Neural crest cell (in vitro differentiated cells): Measurements from ENCODE around the gene NECTIN3. TPM values are rescaled to one million over a fixed set of nuclear protein-coding genes. Genes with fewer than 3 reads are reported as not detected.

ENCODE experiments used
- DNase-seq: peaks from one replicate; pipeline ENCODE4 v3.0.0; 2021; ENCODE audit warnings: low read depth, mixed read lengths, low spot score
- H3K27ac Mint-ChIP-seq: one replicate; pipeline ENCODE4 v1.8.0; 2021; ENCODE audit warnings: mild to moderate bottlenecking, mixed read lengths; ENCODE audit not compliant: unreplicated experiment
- H3K27me3 Mint-ChIP-seq: 2 replicates; pipeline ENCODE4 v1.8.0; 2021; ENCODE audit warnings: low read depth, mild to moderate bottlenecking, mixed read lengths
- H3K36me3 Mint-ChIP-seq: 2 replicates; pipeline ENCODE4 v1.8.0; 2021; ENCODE audit warnings: low read depth, mild to moderate bottlenecking, mixed read lengths
- H3K4me1 Mint-ChIP-seq: 2 replicates; pipeline ENCODE4 v1.8.0; 2021; ENCODE audit warnings: mixed read lengths
- H3K4me3 Mint-ChIP-seq: one replicate; pipeline ENCODE4 v1.8.0; 2021; ENCODE audit warnings: mild to moderate bottlenecking, mixed read lengths
- H3K9me3 Mint-ChIP-seq: 2 replicates; pipeline ENCODE4 v1.8.0; 2021; ENCODE audit warnings: mixed read lengths
- total RNA-seq: library from RNA; stranded (reverse); gene quantifications from 2 replicates; pipeline ENCODE4 v1.2.1, GENCODE V29; 2021
- TF ChIP-seq, protein P1 (sequence below): fragments of 200-600 bp; sonication (generic); conservative IDR thresholded peaks from 2 replicates; pipeline ENCODE4 v1.5.0; 2021; ENCODE audit warnings: antibody characterized with exemption, mild to moderate bottlenecking

NECTIN3 gene
- total RNA-seq, 1 donor from 2014 or later: 40.9 TPM

DNA sequence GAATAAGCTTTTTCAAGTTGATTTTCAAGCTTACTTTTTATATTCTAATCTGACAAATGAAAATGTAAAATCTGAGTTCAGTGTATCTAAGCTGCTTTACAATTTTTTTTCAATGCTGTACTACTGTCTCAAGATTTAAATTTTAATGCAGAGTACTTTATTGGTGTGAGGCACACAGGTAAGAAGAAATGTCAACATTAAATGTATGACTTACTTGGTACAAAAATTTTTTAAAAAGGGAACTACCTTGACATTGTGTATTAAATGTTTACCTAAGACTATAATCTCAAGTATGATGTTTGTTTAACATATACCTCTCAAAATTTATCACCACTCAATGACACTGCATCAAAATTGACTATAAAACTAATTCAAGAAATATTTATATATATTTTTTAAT lies 62.7 kb downstream of the NECTIN3 start:
- Mint-ChIP-seq H3K27me3 (no peaks in the 10 kb centered on the region), H3K27ac (no peak overlapping the region), H3K4me1 (no peaks in the 10 kb centered on the region), H3K9me3 (no peaks in the 10 kb centered on the region), H3K4me3 (no peak overlapping the region), H3K36me3 (peaks cover 6% of the 10 kb centered on the region)
- TF ChIP-seq, protein P1, sequence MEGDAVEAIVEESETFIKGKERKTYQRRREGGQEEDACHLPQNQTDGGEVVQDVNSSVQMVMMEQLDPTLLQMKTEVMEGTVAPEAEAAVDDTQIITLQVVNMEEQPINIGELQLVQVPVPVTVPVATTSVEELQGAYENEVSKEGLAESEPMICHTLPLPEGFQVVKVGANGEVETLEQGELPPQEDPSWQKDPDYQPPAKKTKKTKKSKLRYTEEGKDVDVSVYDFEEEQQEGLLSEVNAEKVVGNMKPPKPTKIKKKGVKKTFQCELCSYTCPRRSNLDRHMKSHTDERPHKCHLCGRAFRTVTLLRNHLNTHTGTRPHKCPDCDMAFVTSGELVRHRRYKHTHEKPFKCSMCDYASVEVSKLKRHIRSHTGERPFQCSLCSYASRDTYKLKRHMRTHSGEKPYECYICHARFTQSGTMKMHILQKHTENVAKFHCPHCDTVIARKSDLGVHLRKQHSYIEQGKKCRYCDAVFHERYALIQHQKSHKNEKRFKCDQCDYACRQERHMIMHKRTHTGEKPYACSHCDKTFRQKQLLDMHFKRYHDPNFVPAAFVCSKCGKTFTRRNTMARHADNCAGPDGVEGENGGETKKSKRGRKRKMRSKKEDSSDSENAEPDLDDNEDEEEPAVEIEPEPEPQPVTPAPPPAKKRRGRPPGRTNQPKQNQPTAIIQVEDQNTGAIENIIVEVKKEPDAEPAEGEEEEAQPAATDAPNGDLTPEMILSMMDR: no peak
- no peak for DNase-seq

DNA sequence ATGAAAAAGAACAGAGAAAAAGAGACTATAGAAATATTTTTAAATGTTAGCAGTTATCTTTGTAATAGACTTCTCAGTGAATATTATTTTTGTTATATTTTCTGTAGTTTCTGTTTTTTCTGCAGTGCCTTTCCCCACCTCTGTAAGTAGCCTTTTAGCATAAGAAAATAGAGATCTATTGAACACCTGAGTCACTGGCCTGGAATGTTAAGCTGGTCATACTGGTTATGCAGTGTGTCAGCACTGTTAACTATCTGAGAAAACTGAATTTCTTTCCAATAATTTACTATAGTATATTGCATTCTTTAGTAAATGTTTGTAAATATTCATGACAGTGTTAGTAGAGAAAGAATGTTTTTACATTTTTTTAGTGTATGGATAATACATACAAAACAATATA lies 79.8 kb downstream of the NECTIN3 start:
- no peaks in the 10 kb centered on the region for H3K27me3 Mint-ChIP-seq
- no peaks in the 10 kb centered on the region for H3K9me3 Mint-ChIP-seq
- no peak overlapping the region for H3K4me3 Mint-ChIP-seq
- H3K4me1 Mint-ChIP-seq: no peaks in the 10 kb centered on the region
- H3K36me3 Mint-ChIP-seq: peaks cover 17% of the 10 kb centered on the region
- no peak overlapping the region for H3K27ac Mint-ChIP-seq
- no peak for DNase-seq
- TF ChIP-seq, protein P1: no peak

DNA sequence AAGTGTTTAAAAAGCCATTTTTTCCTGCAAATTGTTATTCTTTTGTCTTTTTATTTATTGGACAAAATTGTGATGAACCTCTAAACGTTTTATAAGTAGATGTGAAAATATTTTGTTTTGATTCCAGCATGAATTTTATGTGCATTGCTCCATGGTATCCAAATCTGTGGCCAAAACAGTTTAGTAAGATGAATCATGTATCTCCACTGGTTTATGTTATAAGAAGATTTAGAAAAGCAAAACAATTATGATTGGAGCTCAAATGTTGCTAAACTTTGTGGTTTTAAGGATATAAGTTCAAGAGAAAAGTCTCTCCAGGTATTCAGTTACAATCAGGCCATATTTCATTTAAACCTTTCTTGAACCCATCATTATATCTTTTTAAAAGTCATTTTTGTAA lies 80.9 kb downstream of the NECTIN3 start:
- no peak overlapping the region for H3K4me3 Mint-ChIP-seq
- H3K27me3 Mint-ChIP-seq: no peaks in the 10 kb centered on the region
- no peak overlapping the region for H3K27ac Mint-ChIP-seq
- no peak for DNase-seq
- TF ChIP-seq, protein P1: no peak
- H3K36me3 Mint-ChIP-seq: peaks cover 19% of the 10 kb centered on the region
- peaks cover 3% of the 10 kb centered on the region for H3K9me3 Mint-ChIP-seq
- no peaks in the 10 kb centered on the region for H3K4me1 Mint-ChIP-seq

DNA sequence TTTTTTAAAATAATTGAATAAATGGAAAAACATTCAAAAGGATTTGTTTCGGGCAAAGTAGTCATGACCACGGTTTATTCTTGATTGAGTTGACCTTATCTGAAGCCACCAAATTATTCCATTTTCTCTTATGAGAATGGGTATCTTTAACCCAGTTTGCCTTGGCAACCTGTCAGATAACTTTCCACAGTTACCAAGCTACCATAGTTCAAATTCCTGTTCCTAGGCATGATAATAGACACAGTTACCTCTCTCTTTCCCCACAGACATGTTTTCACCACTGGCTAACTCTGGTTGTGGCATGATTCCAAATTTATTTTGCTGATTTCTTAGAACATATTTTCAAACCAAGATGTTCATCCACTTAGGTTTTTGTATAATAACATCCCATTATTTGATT lies 84.9 kb downstream of the NECTIN3 start:
- Mint-ChIP-seq H3K9me3 (peaks cover 3% of the 10 kb centered on the region), H3K27ac (no peak overlapping the region), H3K4me1 (no peaks in the 10 kb centered on the region), H3K4me3 (no peak overlapping the region), H3K27me3 (no peaks in the 10 kb centered on the region), H3K36me3 (peaks cover 20% of the 10 kb centered on the region)
- TF ChIP-seq, protein P1: no peak
- no peak for DNase-seq

DNA sequence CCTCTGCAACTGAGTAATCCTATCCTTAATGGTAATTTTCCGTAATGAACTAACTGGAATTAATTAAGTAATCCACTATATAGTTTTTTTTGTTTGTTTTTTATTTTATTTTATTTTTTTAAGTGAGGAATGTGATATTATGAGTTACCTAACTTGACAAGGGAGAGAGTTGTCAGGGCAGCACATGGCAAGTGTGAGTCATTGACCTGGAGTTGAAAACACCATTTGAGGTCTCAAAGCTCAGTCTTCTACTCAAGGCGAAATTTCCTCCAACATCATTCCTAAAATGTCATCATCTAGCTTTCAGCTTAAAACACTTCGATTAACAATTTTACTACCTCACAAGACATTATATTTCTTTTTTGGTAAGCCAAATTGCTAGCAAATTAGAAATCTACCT lies 87.8 kb downstream of the NECTIN3 start:
- DNase-seq: no peak
- Mint-ChIP-seq H3K9me3 (peaks cover 3% of the 10 kb centered on the region), H3K27ac (no peak overlapping the region), H3K27me3 (no peaks in the 10 kb centered on the region), H3K4me1 (peaks cover 7% of the 10 kb centered on the region), H3K36me3 (peaks cover 27% of the 10 kb centered on the region), H3K4me3 (no peak overlapping the region)
- TF ChIP-seq, protein P1: no peak

DNA sequence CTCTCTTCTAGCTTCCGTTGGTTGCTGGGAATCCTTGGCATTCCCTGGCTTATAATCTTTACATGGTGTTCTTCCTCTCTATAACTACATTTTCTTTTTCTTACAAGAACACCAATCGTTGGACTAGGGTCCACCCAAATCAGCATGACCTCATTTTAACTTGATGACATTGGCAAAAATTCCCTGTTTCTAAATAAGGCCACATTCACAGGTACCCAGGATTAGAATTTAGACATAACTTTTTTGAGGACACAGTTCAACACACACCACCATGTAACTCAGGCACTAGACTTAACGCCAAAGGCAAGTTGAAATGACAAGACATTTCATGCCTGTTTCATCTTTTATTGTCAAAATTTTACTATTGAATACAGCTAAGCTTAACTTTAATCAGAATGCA lies 93.0 kb downstream of the NECTIN3 start:
- Mint-ChIP-seq H3K27ac (no peak overlapping the region), H3K36me3 (peaks cover 27% of the 10 kb centered on the region), H3K9me3 (peaks cover 3% of the 10 kb centered on the region), H3K4me3 (no peak overlapping the region), H3K4me1 (peaks cover 21% of the 10 kb centered on the region), H3K27me3 (no peaks in the 10 kb centered on the region)
- TF ChIP-seq, protein P1: no peak
- DNase-seq: no peak
